Activated CD8-positive, alpha-beta memory T cell treated with anti-CD3 and anti-CD28 coated beads for 48 hours (primary cell): Measurements from ENCODE around the gene KIF26B.

ENCODE experiments used
- DNase-seq, 3 experiments: peaks; one replicate each; pipeline ENCODE4 v3.0.0-alpha.2; 2020; ENCODE audit warnings: low read depth in 2 of 3, low spot score in 2 of 3

The KIF26B gene

GRCh38 chr1:245234217-245235081 lies 79.7 kb downstream of the KIF26B start:
- no peak for DNase-seq

DNA sequence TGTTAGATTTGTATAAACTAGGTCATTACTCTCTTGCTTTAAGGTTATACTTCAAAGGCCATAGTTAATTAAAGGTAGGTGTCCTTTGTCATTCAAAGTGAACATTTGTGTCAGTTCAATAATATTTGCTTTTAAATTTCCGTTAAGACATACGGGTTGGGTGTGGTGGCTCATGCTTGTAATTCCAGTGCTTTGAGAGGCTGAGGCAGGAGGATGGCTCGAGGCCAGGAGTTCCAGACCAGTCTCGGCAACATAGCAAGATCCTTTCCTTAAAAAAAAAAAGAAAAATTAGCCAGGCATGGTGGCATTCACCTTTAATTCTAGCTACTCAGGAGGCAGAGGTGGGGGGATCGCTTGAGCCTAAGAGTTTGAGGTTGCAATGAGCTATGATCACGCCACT lies 80.4 kb downstream of the KIF26B start:
- DNase-seq, result no peak

DNA sequence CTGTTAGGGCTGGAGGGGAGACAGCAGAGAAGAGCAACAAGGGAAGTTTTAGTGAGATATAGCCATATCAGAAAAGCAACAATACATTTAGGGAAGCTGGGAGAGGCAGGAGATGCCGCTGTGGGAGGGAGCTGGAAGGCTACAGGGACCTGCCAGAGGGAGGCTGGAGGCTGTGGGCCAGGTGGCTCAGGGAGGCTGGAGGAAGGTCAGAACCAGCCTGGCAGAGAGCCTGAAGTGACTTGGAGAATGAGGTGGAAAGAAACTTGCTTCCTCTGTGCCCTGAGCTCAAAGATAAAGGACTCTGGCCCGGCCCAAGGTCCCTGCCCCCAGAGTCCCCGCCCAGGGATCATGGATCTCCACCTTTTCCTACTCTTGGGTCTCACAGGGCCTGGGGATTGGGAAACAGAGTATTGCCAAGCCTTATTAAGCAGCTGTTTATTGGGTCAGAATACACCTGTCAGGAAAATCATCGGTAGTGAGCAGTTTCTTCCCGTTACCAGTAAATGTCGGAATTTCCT lies 85.9 kb downstream of the KIF26B start:
- no peak for DNase-seq

DNA sequence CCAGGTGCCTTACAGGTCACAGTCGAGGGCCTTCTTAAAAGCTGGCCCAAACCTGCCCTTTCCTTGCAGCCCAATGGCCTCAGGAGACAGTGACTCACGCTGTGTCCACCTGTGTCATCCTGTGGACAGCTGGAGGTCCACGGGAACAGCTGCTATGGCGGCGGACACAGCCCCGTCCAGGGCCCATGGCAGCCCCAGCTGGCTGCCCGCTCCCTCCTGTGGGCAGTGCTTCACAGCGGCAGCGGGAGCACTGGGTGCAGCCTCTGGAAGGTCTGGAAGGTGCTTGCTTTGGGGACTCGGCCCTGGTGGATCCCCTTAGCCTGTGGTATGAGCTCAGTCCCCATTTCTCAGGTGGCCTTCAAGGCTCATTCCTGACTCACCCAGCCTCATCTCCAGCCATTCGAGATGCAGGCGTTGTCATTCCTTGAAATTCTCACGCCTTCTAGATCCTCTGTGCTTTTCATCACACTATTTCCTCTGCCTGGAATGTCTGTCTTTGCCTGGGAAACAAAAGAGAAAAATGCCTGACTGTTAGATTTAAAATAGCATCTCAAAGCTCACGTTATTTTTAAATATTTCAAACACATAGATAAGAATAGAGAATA lies 86.8 kb downstream of the KIF26B start:
- DNase-seq, result no peak

DNA sequence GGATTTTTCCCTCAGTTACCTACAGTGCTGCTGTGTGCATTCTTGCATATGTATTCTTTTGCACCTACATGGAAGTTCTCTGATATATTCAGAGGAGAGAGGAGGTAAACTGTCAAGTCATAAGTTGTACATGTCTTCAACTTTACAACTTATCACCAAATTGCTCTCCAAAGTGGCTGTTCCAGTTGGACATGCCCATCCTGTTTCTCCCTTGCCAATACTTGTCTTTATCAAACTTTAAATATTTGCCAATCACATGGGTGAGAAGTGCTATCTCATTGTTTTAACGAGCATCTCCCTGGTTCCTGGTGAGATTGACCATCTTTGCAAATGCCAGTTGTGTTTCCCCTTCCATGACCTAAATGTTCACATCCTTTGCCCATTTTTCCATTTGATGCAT lies 88.2 kb downstream of the KIF26B start:
- DNase-seq, result no peak

DNA sequence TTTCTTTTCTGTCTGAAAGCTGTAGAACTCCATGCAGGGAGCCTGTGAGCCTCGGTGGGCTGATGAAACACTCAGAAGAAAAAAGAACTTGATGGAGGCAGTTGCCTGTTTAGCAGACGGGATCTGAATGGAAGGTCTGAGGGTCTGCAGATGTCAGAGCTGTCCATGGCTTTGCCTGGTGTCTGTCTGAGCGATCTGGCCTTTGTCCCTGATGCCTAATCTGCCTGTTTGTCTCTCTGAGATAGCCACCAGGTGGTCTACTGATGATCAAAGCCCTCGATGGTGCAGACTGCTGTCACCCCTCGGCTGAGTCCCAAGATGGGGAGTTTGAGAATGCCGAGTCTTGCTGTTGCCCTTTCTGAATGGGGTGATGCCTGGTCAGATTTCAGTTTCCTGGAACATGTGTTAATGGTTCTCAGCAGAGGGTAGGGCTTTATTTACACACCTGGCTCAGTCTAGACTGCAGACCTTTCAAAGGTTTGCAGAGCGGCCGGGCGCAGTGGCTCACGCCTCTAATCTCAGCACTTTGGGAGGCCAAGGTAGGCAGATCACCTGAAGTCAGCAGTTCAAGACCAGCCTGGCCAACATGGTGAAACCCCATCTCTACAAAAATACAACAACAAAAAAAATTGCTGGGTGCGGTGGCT lies 90.4 kb downstream of the KIF26B start:
- no peak for DNase-seq

DNA sequence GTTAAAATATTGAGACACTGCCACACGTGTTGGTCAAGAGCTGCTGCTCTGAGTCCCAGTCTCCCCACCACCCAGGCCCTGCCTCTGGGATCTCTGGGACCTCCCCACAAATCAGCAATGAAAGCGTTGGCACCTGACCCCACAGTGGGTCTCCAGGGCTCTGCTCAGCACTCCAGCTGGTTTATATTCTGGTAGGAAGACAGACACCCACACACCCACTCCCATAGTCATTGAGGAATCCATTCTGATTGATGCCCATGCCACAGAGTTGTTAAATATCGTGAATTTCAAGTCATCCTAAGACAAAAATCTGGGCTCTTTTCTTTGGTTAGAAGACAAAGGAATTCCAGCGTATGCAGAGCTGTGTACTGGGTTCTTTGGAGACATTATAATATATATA lies 91.6 kb downstream of the KIF26B start:
- no peak for DNase-seq

DNA sequence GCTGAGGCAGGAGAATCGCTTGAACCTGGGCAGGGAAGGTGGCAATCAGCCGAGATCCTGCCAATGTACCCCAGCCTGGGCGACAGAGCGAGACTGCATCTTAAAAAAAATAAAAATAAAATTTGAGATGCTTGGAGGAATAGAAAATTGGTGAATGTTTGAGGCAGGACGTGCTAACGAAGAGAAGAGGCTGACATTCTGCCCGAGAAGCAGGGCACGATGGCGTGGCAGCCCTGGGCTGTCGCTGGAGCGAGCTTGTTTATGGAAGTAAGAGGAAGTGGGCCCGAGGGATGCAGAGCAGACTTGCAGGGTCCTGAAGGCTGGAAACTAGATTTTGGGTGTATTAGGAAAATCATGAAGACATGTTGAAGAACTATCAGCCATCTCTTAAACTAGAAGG lies 92.6 kb downstream of the KIF26B start:
- DNase-seq, result no peak

- no peak for DNase-seq
Measured at GRCh38 chr1:245247801-245248200, 93.0 kb downstream of the KIF26B start.

DNA sequence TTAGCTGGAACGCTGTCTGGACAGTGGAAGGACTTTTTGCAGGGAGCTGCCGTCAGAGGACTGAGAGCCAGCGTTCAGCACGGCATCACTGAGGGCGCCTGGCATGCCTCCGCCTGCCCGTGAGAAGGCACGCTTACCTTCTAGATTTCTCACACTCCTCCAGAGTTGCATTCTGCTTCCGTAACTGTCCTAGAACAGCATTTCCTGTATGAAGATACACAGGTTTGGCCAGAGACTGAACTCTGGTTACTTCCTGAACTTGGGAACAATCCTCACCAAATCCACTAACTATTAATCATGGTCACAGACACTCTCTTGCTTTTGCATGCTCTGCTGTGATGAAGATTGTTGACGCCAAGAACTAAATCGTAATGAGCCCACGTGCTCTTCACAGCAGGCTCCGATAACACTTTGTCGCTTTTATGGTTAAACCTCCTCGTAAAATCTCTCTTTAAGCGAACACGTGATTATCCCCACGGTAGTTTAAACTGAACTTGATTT lies 93.5 kb downstream of the KIF26B start:
- no peak for DNase-seq

- DNase-seq, result no peak
Measured at GRCh38 chr1:245255783-245256182, 101.0 kb downstream of the KIF26B start.

- no peak for DNase-seq
Measured at GRCh38 chr1:245256528-245256927, 101.7 kb downstream of the KIF26B start.

DNA sequence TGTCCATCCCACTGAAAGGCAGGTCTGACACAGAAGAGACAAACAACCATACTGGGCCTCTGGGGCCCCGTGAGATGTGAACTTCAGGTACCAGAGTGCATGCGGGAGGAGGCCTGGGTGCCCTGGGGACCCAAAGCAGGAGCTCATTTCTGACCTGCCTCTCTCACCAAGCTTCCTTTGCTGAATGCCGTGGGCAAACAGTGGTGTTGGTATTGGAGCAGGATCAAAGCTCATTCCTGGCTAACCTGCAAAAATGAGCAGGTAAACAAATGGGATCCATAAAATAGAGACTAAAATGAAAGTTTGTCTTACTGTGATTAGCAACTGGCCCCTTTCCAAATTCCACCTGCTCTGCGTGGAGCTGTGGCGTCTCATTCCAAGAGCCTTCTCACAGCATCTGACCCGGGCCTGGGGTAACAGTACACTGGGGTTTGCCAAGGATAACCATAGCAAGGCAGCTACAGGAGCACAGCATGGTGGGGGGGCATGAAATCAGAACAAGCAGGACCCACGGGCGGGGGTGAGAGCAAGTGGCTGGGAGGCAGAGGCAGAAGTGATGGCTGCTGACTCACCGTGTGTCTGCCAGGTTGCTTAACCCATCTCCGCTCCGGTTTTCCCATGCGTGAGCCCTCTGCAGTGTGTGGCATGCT lies 103.6 kb downstream of the KIF26B start:
- no peak for DNase-seq

GRCh38 chr1:245260110-245260882 lies 105.5 kb downstream of the KIF26B start:
- DNase-seq, result no peak

- no peak for DNase-seq
Measured at GRCh38 chr1:245260883-245261282, 106.1 kb downstream of the KIF26B start.

GRCh38 chr1:245261786-245262185 lies 107.0 kb downstream of the KIF26B start:
- DNase-seq, result no peak

DNA sequence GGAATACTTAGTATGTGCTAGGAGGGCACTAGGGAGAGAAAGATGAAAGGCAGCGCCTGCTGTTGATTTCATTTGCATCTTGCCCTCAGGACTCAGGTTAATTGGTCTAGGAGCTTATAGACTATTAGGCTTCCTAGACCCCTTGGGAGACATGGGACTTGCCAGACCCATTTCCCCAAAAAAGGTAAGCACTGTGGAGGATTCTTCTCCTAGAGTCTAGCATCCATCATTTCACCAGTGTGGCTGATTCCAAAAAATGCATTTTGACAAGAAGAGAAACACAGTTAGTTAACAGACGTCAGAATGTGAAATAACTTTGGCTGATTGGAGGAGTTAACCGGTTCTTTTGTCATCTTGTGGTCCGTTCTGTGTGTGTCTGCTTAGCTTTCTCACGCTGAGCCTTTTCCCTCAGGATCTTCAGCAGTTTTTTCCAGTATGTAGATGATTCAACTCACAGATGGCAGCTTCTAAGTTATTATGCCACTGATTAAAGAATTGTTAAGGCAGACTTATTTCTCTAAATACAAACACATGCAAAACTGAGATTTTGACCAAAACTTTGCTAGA lies 108.8 kb downstream of the KIF26B start:
- DNase-seq, result no peak

- DNase-seq, result no peak
Measured at GRCh38 chr1:245264226-245264625, 109.4 kb downstream of the KIF26B start.

- DNase-seq, result no peak
Measured at GRCh38 chr1:245266105-245266504, 111.3 kb downstream of the KIF26B start.

DNA sequence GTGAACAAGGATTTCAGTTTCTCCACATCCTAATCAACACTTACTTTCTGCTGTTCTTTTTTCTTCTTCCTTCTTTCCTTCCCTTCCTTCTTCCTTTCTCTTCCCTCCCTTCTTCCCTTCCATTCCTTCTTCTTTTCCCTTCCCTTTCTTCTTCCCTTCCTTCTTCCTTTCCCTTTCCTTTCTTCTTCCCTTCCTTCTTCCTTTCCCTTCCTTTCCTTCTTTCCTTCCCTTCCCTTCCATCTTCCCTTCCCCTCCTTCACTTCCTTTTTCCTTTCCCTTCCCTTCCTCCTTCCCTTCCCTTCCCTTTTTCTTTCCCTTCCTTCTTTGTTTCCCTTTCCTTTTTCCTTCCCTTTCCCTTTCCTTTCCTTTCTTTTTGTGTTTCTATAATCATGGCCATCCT lies 115.3 kb downstream of the KIF26B start:
- DNase-seq, result no peak
